Suppressor macrophage treated with lipopolysaccharide for 1 hour (primary cell): Measurements from ENCODE around the gene MTMR1.

ENCODE experiments used
- DNase-seq, 3 donors: peaks; one replicate each; pipeline ENCODE4 v3.0.0-alpha.2; 2020 to 2022

MTMR1 gene

GRCh38 chrX:150697641-150698040 is 4.4 kb downstream of the MTMR1 start:
- no peak for DNase-seq

- no peak for DNase-seq
Measured at GRCh38 chrX:150698981-150699380, 5.8 kb downstream of the MTMR1 start.

DNA sequence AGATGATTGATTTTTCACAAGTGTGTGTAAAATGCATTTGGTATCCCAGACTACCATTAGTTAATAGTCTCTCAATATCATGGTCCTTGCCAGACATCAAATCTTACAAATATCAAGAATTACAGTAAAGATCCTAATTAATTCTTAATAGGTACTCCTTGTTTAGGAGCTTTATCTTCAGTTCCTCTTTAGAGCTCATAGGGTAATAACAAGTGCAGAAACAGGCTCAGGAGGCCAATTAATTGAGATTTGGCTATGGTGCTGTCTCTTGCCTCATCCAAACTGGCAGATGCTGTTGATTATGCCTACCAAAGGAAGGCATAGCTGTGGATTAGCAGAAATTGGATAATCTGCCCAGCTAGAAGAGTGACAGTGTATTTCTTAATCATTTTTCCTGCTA is 6.9 kb downstream of the MTMR1 start:
- no peak for DNase-seq

- no peak for DNase-seq
Measured at GRCh38 chrX:150701377-150701776, 8.2 kb downstream of the MTMR1 start.

DNA sequence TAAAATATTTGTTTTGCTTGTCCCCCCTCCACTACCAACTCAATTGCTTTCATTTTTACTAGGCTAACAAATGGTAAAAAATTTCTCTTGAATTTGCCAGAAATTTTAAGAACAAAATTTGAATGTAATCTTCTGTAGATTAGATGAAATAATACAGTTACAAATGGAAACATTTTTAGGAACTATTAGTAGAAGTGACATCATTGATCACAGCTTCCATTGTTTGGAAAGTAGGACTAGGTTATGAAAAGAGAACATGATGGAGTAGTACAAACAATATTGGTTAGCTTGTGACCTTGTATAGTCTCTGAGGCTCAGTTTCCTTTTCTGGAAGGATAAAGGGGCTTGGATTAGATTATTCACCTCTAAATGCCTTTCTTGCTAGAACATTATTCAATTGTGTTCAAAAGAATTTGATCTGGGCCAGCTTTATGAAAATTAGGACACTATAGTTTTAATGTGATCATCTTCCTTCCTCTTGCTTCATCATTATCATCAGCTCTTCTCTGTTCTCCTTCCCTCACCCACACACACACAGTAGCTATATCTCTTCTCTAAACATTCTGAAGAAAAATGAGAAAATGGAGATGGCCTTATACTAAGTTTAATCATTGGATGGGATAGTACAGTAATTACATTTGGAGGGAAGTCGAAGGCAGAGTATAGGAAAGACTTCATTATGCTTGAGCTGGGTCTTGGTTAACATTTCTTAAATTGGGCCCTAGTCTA is 9.9 kb downstream of the MTMR1 start:
- DNase-seq: peak; percentile 21 to 46 (median 44)

DNA sequence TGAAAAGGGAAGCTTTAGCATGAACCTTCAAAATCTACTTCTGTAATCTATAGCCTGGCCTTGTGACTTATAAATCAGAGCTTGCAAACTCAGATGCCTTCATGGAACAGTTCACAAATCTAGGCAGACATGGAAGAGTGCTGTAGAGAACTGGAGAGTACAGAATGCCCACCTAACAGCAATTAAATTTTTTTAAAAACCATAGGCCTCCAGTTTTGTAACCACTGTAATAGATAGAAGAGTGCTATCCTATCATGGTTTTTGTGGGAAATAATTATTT is 10.4 kb downstream of the MTMR1 start:
- peak in 2 of 3 donors; percentile 15 to 54 for DNase-seq

GRCh38 chrX:150704030-150704613 is 10.9 kb downstream of the MTMR1 start:
- no peak for DNase-seq

- DNase-seq: peak in 1 of 3 donors; percentile 33
Measured at GRCh38 chrX:150712619-150713018, 19.4 kb downstream of the MTMR1 start.

- peak; percentile 46 to 52 (median 50) for DNase-seq
Measured at GRCh38 chrX:150715184-150715583, 22.0 kb downstream of the MTMR1 start.

DNA sequence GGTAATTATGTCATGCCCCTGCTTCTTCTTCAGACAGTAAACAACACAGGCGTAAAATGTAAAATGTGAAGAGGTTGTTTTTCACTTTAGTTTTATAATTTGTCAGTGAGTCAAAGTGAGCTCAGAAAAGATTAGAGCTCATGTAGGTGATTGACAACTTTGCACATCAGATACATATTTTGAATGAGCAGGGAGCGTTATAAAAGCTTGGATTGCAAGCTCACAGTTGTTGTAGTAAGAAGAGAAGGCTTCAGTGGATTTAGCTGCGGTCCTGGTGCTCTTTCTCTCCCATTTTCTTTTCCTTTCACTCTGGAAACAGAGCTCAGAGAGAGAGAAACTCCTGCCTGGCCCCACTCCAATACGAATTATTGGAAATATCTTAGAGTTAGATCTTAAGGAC is 26.4 kb downstream of the MTMR1 start:
- no peak for DNase-seq

GRCh38 chrX:150729956-150730355 is 36.8 kb downstream of the MTMR1 start:
- DNase-seq: no peak

DNA sequence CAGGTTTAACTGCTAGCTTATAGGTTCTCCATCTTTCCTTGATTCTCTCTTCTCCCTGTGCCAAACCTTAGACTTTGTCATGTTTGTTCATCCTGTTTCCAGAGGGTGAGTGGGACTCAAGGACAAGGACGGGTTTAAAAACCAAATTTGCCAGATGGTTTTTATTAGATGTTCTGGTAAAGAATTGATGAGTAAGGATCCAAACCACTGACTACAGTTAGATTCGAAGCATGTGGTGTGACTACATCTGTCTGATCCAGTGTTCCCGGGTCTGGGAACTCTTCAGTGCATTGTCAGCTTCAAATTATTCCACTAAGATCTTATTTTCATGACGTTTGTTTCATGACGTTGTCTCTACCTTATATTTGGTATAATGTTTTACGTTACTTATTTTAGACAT is 37.5 kb downstream of the MTMR1 start:
- DNase-seq: no peak

- peak; percentile 83 to 89 (median 83) for DNase-seq
Measured at GRCh38 chrX:150731795-150732194, 38.6 kb downstream of the MTMR1 start.

- peak; percentile 31 to 48 (median 44) for DNase-seq
Measured at GRCh38 chrX:150736475-150736874, 43.3 kb downstream of the MTMR1 start.

- DNase-seq: no peak
Measured at GRCh38 chrX:150752124-150752523, 58.9 kb downstream of the MTMR1 start.

GRCh38 chrX:150753357-150753756 is 60.2 kb downstream of the MTMR1 start:
- DNase-seq: no peak

DNA sequence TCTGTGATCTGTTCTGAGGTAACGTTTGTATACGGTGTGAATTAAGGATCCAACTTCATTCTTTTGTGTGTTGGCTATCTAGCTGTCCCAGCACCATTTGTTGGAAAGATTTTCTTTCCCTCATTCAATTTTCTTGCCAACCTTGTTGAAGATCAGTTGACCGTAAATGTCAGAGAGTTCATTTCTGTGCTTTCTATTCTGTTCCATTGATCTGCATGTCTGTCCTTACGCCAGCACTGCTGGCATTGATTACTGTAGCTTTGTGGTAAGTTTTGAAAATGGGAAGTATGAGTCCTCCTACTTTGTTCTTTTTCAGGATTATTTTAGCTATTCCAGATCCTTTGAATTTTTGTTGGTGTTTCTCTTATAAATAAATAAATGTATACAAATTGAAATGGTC is 60.8 kb downstream of the MTMR1 start:
- no peak for DNase-seq

DNA sequence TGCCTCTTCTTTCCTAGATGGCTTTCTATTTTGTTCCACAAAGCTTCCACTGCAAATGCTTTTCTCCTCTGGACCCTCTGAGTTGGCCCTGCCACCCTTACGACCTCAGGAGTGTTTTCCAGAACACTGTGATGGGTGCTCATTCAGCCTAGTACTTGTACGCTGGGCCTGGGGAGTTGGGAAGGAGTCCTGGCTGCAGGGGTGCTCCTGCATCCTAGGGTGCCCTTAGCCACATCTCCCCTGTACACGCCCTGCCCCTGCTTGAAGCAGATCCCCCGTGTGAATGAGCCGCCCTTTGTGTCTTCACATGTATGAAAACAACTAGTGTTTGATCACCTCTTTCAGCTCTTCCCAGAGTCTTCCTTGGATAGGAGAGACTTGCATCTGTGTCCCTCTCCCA is 64.2 kb downstream of the MTMR1 start:
- DNase-seq: no peak

DNA sequence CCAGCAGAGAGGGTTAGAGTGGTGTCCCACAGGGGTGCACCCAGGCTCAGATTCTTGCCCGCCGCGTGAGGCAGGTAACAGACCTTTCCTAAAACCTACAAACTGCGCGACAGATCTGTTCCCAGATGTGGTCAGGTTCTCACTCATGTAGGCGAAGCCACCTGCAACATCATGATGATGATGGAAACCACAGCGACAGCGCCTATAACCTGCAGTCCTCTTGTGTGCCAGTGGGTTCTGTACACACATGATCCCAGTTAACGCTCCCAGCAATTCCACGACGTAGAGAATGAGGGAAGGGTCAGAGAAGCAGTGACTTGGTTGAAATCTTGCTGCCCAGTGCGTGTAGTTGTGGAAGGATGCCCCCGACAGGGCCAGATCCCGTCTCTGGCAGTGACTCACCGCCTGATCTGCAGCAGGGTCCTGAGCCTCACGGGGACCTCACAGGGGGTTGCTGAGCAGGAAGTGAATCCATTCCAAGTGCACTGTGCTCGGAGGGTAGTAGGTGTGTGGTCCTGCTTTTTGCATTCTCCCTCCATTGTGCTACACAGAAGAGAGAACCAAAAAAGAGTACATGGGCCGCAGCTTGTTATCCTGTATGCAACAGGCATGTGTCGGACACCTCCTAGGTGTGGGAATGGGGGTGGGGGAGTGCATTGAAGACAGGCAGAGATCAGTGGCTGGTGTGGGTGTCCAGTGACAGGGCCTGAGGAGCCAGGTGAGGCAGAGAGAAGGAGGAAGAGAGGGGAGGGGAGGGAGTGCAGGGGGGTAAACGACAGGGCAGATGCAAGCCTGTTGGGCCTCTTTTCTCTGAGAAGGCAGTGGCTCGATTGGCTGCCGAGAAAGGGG is 66.6 kb downstream of the MTMR1 start:
- DNase-seq: no peak

- DNase-seq: no peak
Measured at GRCh38 chrX:150761176-150761818, 68.1 kb downstream of the MTMR1 start.

- no peak for DNase-seq
Measured at GRCh38 chrX:150761819-150762216, 68.6 kb downstream of the MTMR1 start.

- no peak for DNase-seq
Measured at GRCh38 chrX:150762258-150763165, 69.3 kb downstream of the MTMR1 start.
